Activated T-cell treated with anti-CD3 and anti-CD28 coated beads, Interleukin-2, amount 50 U/mL, for 4 hours (primary cell): ENCODE data around the gene CCDC192. TPM values are rescaled to one million over a fixed set of nuclear protein-coding genes. Genes with fewer than 3 reads are reported as not detected.

Experiments
- ATAC-seq, 2 donors: fragments of 200-7000 bp; cut with Tn5 transposase; one replicate each; pipeline ENCODE4 v1.10.0; 2021
- DNase-seq: peaks from one replicate; pipeline ENCODE4 v3.0.0-alpha.2; 2020
- H3K27me3 Mint-ChIP-seq: one replicate; pipeline ENCODE4 v1.8.0; 2021; ENCODE audit warnings: low read depth, mixed read lengths
- H3K36me3 Mint-ChIP-seq: one replicate; pipeline ENCODE4 v1.8.0; 2022; ENCODE audit warnings: mixed read lengths; ENCODE audit not compliant: insufficient read depth
- H3K4me1 Mint-ChIP-seq: one replicate; pipeline ENCODE4 v1.8.0; 2021; ENCODE audit warnings: low read depth, mixed read lengths
- H3K4me3 Mint-ChIP-seq: one replicate; pipeline ENCODE4 v1.8.0; 2021; ENCODE audit warnings: mild to moderate bottlenecking, moderate library complexity, mixed read lengths
- H3K9me3 Mint-ChIP-seq: one replicate; pipeline ENCODE4 v1.8.0; 2021; ENCODE audit warnings: mixed read lengths
- total RNA-seq, 3 donors: library from RNA; stranded (reverse); gene quantifications; one replicate each; pipeline ENCODE4 v1.2.1, GENCODE V29; 2021

CCDC192 gene
- total RNA-seq, 3 donors from 2014 or later = not detected

- no peaks in the 10 kb centered on the region for H3K36me3 Mint-ChIP-seq
- H3K4me1 Mint-ChIP-seq = peaks cover 2% of the 10 kb centered on the region
- DNase-seq (no peak), ATAC-seq (peak; percentile 65 to 75)
- H3K9me3 Mint-ChIP-seq = no peaks in the 10 kb centered on the region
- no peak overlapping the region for H3K4me3 Mint-ChIP-seq
- no peaks in the 10 kb centered on the region for H3K27me3 Mint-ChIP-seq
Measured at GRCh38 chr5:127898551-127899213, 195.5 kb downstream of the CCDC192 start.

GRCh38 chr5:127899214-127899610 lies 196.0 kb downstream of the CCDC192 start:
- Mint-ChIP-seq H3K4me1 (peaks cover 2% of the 10 kb centered on the region), H3K36me3 (no peaks in the 10 kb centered on the region), H3K4me3 (no peak overlapping the region), H3K27me3 (no peaks in the 10 kb centered on the region), H3K9me3 (no peaks in the 10 kb centered on the region)
- DNase-seq (no peak), ATAC-seq (no peak)

DNA sequence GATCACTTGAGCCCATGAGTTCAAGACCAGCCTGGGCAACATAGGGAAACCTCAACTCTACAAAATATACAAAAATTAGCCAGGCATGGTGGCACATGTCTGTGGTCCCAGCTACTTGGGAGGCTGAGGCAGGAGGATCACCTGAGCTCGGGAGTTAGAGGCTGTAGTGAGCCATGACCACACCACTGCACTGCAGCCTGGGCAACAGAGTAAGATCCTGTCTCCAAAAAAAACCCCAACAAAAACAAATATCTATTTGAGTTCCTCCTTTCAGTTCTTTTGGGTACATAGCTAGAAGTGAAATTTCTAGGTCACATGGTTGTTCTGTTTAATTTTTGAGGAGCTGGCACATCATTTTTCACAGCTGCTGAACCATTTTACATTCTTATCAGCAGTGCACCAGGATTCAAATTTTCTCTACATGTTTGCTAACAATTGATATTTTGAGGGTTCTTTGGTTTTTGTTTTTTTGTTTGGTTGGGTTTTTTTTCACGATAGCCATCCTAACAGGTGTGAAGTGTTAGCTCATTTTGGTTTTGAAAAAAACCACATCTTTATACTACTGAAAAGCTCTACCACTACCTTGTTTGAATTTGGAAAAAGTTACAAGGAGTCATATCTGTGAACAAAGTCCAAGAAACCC lies 203.5 kb downstream of the CCDC192 start:
- no peaks in the 10 kb centered on the region for H3K4me1 Mint-ChIP-seq
- H3K9me3 Mint-ChIP-seq = no peaks in the 10 kb centered on the region
- DNase-seq (no peak), ATAC-seq (no peak)
- no peak overlapping the region for H3K4me3 Mint-ChIP-seq
- no peaks in the 10 kb centered on the region for H3K27me3 Mint-ChIP-seq
- H3K36me3 Mint-ChIP-seq = no peaks in the 10 kb centered on the region

DNA sequence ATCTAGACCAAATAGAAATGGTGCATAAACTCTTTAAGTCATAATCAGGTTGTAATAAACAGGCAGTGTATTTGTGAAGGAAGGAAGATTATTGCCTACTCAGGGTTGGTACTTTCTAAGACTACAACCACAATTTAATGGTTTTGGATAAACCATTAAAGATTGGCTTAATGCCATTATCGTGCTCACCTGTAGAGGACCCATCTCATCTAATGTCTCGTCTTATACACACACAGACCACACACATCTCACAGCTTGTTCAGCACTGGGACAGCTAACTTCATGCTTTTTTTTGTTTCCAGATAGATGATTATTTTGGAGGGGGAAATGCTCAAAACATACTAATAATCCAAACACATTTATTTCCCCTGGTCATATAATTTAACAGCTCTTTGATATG lies 204.7 kb downstream of the CCDC192 start:
- Mint-ChIP-seq H3K4me3 (no peak overlapping the region), H3K4me1 (no peaks in the 10 kb centered on the region), H3K27me3 (no peaks in the 10 kb centered on the region), H3K9me3 (no peaks in the 10 kb centered on the region), H3K36me3 (no peaks in the 10 kb centered on the region)
- no peak for DNase-seq
- no peak for ATAC-seq

DNA sequence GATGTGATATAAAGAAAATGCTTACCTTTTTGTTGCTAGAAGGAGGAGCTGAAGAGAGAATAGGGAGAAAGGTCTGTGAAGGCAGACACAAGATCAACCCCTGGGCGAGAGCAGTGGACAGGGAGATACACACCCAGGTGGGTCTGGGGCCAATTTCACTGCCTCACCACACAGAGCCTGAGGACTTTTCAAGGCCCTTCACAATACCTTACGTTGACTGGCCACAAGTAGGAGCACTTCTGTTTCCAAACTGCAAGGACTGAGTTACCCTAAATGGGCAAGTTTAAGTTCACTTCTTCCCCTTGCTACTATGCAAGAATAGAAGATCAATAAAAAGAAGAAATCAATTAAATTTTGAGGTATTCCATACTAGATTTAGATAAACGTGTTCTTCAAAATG lies 205.9 kb downstream of the CCDC192 start:
- no peaks in the 10 kb centered on the region for H3K36me3 Mint-ChIP-seq
- H3K27me3 Mint-ChIP-seq = no peaks in the 10 kb centered on the region
- H3K9me3 Mint-ChIP-seq = no peaks in the 10 kb centered on the region
- H3K4me1 Mint-ChIP-seq = no peaks in the 10 kb centered on the region
- no peak for ATAC-seq
- no peak overlapping the region for H3K4me3 Mint-ChIP-seq
- DNase-seq = no peak

DNA sequence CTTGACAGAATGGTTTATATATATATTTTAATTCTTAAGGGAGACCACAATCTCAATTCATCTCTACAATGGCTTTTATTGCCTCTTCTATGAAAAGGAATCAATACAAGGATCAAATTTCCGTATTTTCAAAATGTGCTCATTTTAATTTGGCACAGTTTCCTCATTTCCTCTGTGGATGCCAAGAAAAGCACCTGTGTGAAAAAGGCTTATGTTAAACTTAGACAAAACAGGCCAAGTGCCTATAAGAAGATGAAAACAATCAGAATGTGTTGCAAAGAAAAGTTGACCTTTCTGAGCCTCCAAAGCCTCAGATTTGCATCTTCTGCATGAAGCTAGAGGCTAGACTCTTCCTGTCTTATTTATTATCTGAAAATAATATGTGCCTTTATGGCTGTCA lies 206.6 kb downstream of the CCDC192 start:
- Mint-ChIP-seq H3K27me3 (no peaks in the 10 kb centered on the region), H3K4me3 (no peak overlapping the region), H3K9me3 (no peaks in the 10 kb centered on the region), H3K4me1 (no peaks in the 10 kb centered on the region), H3K36me3 (no peaks in the 10 kb centered on the region)
- no peak for DNase-seq
- ATAC-seq = no peak

DNA sequence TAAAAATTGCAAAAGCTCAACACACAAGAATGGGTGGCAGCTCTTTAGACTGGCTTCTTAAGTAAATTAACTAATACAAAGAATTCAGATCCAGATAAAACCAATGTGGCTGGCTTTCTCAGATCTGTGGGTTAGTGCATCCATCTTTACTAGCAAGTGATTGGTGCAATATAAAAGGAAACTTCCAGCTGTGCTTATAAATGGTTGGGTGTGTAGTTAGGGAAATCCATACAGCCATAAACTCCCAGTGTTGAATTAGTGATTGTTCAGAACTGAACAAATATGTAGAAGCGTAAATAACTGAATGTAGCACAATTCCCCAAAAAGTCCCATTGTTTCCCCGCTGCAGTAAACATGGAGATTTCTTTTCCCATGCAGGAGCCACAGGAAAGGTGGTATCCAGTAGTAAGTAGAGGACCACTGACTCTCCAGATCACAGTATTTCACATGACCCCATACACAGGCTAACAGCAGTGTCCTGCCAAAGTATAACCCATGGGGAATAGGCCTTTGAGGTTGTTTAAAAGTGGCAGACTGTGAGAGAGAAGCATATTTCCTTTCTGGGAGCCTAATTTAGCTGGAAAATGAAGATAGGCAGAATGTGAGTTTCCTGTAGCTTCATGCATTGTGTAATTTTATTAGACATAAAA lies 207.2 kb downstream of the CCDC192 start:
- no peak for ATAC-seq
- no peak for DNase-seq
- Mint-ChIP-seq H3K9me3 (no peaks in the 10 kb centered on the region), H3K4me1 (no peaks in the 10 kb centered on the region), H3K36me3 (no peaks in the 10 kb centered on the region), H3K4me3 (no peak overlapping the region), H3K27me3 (no peaks in the 10 kb centered on the region)

DNA sequence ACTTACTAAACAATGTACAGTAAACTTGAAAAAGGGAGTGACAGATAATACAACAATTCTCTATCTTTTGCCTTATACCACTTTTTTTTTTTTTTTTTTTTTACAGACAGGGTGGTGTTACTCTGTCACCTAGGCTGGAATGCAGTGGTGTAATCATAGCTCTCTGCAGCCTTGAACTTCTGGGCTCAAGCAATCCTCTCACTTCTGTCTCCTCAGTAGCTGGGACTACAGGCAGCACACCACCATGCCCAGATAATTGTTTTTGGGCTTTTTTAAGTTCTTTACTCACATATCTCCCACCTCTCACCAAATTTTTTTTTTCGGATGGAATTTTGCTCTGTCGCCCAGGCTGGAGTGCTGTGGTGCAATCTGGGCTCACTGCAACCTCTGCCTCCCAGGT lies 208.4 kb downstream of the CCDC192 start:
- no peaks in the 10 kb centered on the region for H3K4me1 Mint-ChIP-seq
- ATAC-seq (no peak), DNase-seq (no peak)
- no peak overlapping the region for H3K4me3 Mint-ChIP-seq
- no peaks in the 10 kb centered on the region for H3K36me3 Mint-ChIP-seq
- H3K27me3 Mint-ChIP-seq = no peaks in the 10 kb centered on the region
- no peaks in the 10 kb centered on the region for H3K9me3 Mint-ChIP-seq

DNA sequence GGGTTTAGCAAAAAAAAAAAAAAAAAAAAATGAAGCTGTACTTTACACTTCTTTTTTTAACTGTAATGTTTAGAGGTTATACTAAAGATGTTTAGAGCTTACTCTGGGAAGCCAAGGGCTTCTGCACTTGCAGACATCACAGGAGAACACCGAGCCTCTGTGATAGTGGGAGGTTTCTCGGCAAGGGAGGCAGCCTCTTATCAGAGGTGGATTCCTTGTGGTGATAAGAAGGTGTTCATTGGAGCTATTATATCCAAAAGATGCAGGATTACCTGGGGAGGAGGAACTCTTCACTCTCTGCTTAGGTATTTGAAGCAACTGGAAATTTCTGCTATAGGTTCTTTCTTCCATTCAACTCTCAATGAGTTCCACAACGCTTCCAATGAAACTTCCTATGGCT lies 209.2 kb downstream of the CCDC192 start:
- ATAC-seq = no peak
- no peaks in the 10 kb centered on the region for H3K36me3 Mint-ChIP-seq
- peaks cover 7% of the 10 kb centered on the region for H3K4me1 Mint-ChIP-seq
- no peaks in the 10 kb centered on the region for H3K27me3 Mint-ChIP-seq
- DNase-seq = no peak
- no peak overlapping the region for H3K4me3 Mint-ChIP-seq
- no peaks in the 10 kb centered on the region for H3K9me3 Mint-ChIP-seq

DNA sequence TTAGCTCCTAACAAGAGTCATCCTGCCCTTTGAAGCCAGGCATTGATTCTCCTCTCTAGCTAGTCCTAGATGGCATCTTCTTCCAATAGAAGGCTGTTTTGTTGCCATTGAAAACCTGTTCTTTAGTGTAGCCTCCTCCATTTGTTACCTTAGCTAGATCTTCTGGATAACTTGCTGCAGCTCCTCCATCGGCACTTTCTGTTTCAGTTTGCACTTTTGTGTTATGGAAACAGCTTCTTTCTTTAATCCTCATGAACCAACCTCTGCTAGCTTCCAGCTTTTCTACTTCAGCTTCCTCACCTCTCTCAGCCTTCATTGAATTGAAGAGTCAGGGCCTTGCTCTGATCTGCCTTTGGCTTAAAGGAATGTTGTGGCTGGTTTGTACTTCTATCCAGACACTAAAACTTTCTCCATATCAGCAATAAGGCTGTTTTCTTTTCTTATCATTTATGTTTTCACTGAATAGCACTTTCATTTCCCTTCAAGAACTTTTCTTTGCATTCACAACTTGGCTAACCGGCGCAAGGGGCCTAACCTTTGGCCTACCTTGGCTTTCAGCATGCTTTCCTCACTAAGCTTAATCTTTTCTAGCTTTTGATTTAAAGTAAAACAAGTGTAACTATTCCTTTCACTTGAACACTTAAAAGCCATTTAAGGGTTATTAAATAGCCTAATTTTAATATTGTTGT lies 213.8 kb downstream of the CCDC192 start:
- DNase-seq = no peak
- ATAC-seq = no peak
- Mint-ChIP-seq H3K4me3 (no peak overlapping the region), H3K9me3 (no peaks in the 10 kb centered on the region), H3K4me1 (peaks cover 7% of the 10 kb centered on the region), H3K36me3 (no peaks in the 10 kb centered on the region), H3K27me3 (no peaks in the 10 kb centered on the region)

DNA sequence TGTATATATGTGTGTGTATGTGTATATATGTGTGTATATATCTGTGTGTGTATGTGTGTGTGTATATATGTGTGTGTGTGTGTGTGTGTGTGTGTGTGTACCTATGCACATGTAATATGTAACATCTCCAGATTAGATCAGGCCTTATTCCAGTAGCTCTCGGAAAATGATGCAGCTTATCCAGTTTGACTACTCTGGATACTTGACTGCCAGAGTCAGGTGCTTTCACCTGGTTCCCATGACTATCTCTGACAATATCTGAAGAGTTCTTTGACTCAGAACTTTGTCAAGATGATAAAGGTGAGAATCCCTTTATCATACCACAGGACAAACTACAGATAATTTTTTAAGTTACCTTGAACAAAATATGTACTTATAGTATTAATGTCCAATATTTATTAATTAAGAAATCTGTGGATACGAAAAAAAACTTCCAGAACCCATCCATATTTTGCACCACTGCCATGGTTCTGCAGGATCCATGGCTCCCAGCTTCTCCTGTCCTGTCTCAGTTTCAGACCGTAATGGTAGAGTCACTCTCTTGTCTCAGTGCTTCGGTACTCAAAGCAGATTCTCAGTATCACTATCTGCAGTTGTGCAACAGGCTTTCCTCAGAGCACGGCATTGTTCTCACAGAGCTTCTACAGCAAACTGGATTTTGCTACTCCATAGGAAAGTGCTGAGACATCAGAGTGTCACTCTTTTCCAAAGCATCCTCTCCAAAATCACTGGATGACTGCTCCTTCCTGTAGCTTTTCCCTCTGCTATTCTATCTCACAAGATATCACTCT lies 216.0 kb downstream of the CCDC192 start:
- Mint-ChIP-seq H3K4me1 (peaks cover 7% of the 10 kb centered on the region), H3K9me3 (no peaks in the 10 kb centered on the region), H3K4me3 (no peak overlapping the region), H3K27me3 (no peaks in the 10 kb centered on the region), H3K36me3 (no peaks in the 10 kb centered on the region)
- ATAC-seq = no peak
- DNase-seq = no peak

DNA sequence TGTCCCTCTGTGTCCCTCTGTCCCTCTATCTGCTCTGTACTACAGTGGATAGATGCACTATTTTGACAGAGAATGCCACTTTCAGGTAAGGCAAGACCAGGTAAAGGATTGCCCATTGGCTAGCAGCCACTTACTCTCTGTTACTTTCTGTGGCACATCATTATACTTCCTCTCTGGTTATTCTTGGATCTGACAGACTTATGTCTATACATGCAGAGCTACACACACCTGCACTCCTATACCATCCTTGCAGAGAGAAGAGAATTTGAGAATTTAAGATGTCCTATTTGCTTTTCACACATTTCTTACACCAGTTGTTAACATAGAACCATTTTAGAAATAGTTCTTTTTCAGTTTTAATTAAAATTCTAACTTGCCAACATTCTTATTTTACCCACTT lies 216.6 kb downstream of the CCDC192 start:
- no peak for DNase-seq
- Mint-ChIP-seq H3K9me3 (no peaks in the 10 kb centered on the region), H3K36me3 (no peaks in the 10 kb centered on the region), H3K4me1 (peaks cover 7% of the 10 kb centered on the region), H3K27me3 (no peaks in the 10 kb centered on the region), H3K4me3 (no peak overlapping the region)
- no peak for ATAC-seq

DNA sequence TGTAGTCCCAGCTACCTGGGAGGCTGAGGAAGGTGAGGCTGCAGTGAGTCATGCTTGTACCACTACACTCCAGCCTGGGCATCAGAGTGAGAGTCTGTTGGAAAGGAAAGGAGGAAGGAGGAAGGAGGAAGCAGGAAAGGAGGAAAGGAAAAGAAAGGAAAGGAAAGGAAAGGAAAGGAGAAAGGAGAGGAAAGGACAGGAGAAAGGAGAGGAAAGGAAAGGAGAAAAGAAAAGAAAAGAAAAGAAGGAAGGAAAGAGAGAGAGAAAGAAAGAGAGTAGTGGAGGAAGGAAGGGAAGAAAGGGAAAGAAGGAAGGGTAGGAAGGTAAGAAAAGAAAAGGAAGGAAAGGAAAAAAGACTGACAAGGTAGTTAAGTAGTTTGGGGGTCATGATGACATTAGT lies 217.7 kb downstream of the CCDC192 start:
- no peak for DNase-seq
- peaks cover 7% of the 10 kb centered on the region for H3K4me1 Mint-ChIP-seq
- no peaks in the 10 kb centered on the region for H3K9me3 Mint-ChIP-seq
- H3K36me3 Mint-ChIP-seq = no peaks in the 10 kb centered on the region
- H3K4me3 Mint-ChIP-seq = no peak overlapping the region
- H3K27me3 Mint-ChIP-seq = no peaks in the 10 kb centered on the region
- no peak for ATAC-seq

- Mint-ChIP-seq H3K9me3 (no peaks in the 10 kb centered on the region), H3K36me3 (no peaks in the 10 kb centered on the region), H3K27me3 (no peaks in the 10 kb centered on the region), H3K4me3 (no peak overlapping the region), H3K4me1 (no peaks in the 10 kb centered on the region)
- ATAC-seq (no peak), DNase-seq (no peak)
Measured at GRCh38 chr5:127922603-127923002, 219.4 kb downstream of the CCDC192 start.
